Astrocyte of the spinal cord (primary cell): ENCODE results near the gene RHOJ.

Experiments used
- DNase-seq: peaks from one replicate; pipeline ENCODE4 v3.0.0; 2011; ENCODE audit warnings: low read depth, low spot score
- H3K4me3 ChIP-seq: 2 replicates; pipeline ENCODE4 v1.5.1; 2011; ENCODE audit warnings: low read depth, mild to moderate bottlenecking, low read length, moderate library complexity
- CTCF ChIP-seq: IDR thresholded peaks from 2 replicates; pipeline ENCODE4 v1.5.1; 2012; ENCODE audit warnings: low read depth, mild to moderate bottlenecking, low read length, inconsistent platforms
- in situ Hi-C: cut with HindIII; loops from 2 replicates; pipeline ENCODE4 v1.10.0; 2017; ENCODE audit warnings: low sequenced_read_pairs

Gene RHOJ

GRCh38 chr14:63174760-63175191 is 29.5 kb upstream of the RHOJ start:
- no peak overlapping the region for H3K4me3 ChIP-seq
- DNase-seq: peak; percentile 79
- in situ Hi-C loops: no loop called here
- TF ChIP-seq CTCF: peak; percentile 72

GRCh38 chr14:63175531-63175930 is 28.7 kb upstream of the RHOJ start:
- no peak for DNase-seq
- in situ Hi-C loops: no loop called here
- no peak for TF ChIP-seq CTCF
- no peak overlapping the region for H3K4me3 ChIP-seq

- peak; percentile 67 for DNase-seq
- TF ChIP-seq CTCF: no peak
- no peak overlapping the region for H3K4me3 ChIP-seq
- in situ Hi-C loops: no loop called here
Observed at GRCh38 chr14:63178912-63179311, 25.3 kb upstream of the RHOJ start.

- no peak for TF ChIP-seq CTCF
- no peak overlapping the region for H3K4me3 ChIP-seq
- no peak for DNase-seq
- in situ Hi-C loops: no loop called here
Observed at GRCh38 chr14:63179383-63179782, 24.9 kb upstream of the RHOJ start.

GRCh38 chr14:63180011-63180410 is 24.2 kb upstream of the RHOJ start:
- no peak for DNase-seq
- no peak for TF ChIP-seq CTCF
- no peak overlapping the region for H3K4me3 ChIP-seq
- in situ Hi-C loops: no loop called here

- no peak for DNase-seq
Observed at GRCh38 chr14:63182968-63183367, 21.3 kb upstream of the RHOJ start.

More at GRCh38 chr14:63182968-63183367, 21.3 kb upstream of the RHOJ start:
- H3K4me3 ChIP-seq: no peak overlapping the region
- in situ Hi-C loops: no loop called here
- no peak for TF ChIP-seq CTCF
